Ovary (tissue), 3 donors: Measurements from ENCODE around the gene PHKA1.
"Not testable (repeated sequence)": the region's sequence is repeated elsewhere in the genome, so short reads cannot be mapped to it uniquely, and the experiment has no call there.

Source experiments
- CTCF ChIP-seq, 3 donors: fragments of 450-650 bp in 2 of 3; fragments of 200-600 bp in 1 of 3; IDR thresholded peaks; one replicate each; pipeline versions ENCODE4 v1.5.1 to v1.8.0; 2016 to 2022; ENCODE audit warnings: antibody characterized with exemption in 3 of 3, mild to moderate bottlenecking in 1 of 3
- EP300 ChIP-seq: sonication (generic); formaldehyde crosslinking; IDR thresholded peaks from one replicate; pipeline ENCODE4 v1.6.1; 2017; ENCODE audit warnings: antibody characterized with exemption
- donor health status: DM: no; HTN: no; CAD: no.

DNA sequence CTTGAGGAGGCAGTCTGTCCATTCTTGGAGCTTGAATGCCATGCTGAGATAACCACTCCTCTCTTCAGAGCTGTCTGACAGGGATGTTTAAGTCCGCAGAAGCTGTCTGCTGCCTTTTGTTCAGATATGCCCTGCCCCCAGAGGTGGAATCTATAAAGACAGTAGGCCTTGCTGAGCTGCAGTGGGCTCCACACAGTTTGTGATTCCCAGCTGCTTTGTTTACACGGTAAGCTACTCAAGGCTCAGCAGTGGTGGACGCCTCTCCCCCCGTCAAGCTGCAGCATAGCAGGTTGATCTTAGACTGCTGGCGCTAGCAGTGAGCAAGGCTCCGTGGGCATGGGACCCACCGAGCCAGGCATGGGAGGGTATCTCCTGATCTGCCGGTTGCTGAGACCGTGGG lies 46.3 kb upstream of the PHKA1 start:
- not testable (repeated sequence) for TF ChIP-seq CTCF (IDR thresholded peaks at IDR 0.05); EP300
